CD4-positive, CD25-positive, alpha-beta regulatory T cell (primary cell): ENCODE data around the gene AK4. TPM values are rescaled to one million over a fixed set of nuclear protein-coding genes. Genes with fewer than 3 reads are reported as not detected.

ENCODE experiments used
- ATAC-seq, 2 donors: fragments of 150-1000 bp; cut with Tn5 transposase; one replicate each; pipeline ENCODE4 v1.10.0; 2021; ENCODE audit warnings: low read depth in 2 of 2, moderate number of reproducible peaks in 2 of 2, moderate library complexity in 1 of 2
- DNase-seq, 3 donors: peaks; one replicate each; pipeline versions ENCODE4 v3.0.0 to v3.0.0-alpha.2; 2012 to 2022; ENCODE audit warnings: mixed read lengths in 1 of 3
- H3K27ac ChIP-seq: one replicate; pipeline ENCODE4 v1.7.0; 2013; ENCODE audit warnings: mild to moderate bottlenecking, low read length; ENCODE audit not compliant: insufficient read depth, poor library complexity, severe bottlenecking
- H3K27me3 ChIP-seq: one replicate; pipeline ENCODE4 v1.7.0; 2013; ENCODE audit warnings: low read length; ENCODE audit not compliant: control insufficient read depth, insufficient read depth
- H3K36me3 ChIP-seq: one replicate; pipeline ENCODE4 v1.7.0; 2013; ENCODE audit warnings: mild to moderate bottlenecking, low read length, moderate library complexity; ENCODE audit not compliant: control insufficient read depth, insufficient read depth
- H3K4me1 ChIP-seq: 2 replicates; pipeline ENCODE4 v1.7.0; 2013; ENCODE audit warnings: mild to moderate bottlenecking, low read length; ENCODE audit not compliant: insufficient read depth, control insufficient read depth, poor library complexity, severe bottlenecking
- H3K4me3 ChIP-seq: one replicate; pipeline ENCODE4 v1.7.0; 2013; ENCODE audit warnings: low read depth, mild to moderate bottlenecking, low read length, moderate library complexity
- H3K9me3 ChIP-seq, 2 experiments: 1 replicate in 1 of 2; 2 replicates in 1 of 2; pipeline ENCODE4 v1.7.0; 2013; ENCODE audit warnings: low read length in 2 of 2, mild to moderate bottlenecking in 1 of 2, moderate library complexity in 1 of 2; ENCODE audit not compliant: control insufficient read depth in 2 of 2
- H3K27ac Mint-ChIP-seq, 3 donors: one replicate each; pipeline ENCODE4 v1.8.0; 2020 to 2022; ENCODE audit warnings: mild to moderate bottlenecking in 3 of 3, mixed read lengths in 3 of 3, moderate library complexity in 2 of 3
- H3K27me3 Mint-ChIP-seq: one replicate; pipeline ENCODE4 v1.8.0; 2022; ENCODE audit warnings: mild to moderate bottlenecking, mixed read lengths
- H3K36me3 Mint-ChIP-seq: one replicate; pipeline ENCODE4 v1.8.0; 2020; ENCODE audit warnings: mixed read lengths
- H3K4me1 Mint-ChIP-seq, 4 donors: one replicate each; pipeline ENCODE4 v1.8.0; 2020 to 2022; ENCODE audit warnings: mixed read lengths in 4 of 4, mild to moderate bottlenecking in 1 of 4
- H3K4me3 Mint-ChIP-seq, 4 donors: one replicate each; pipeline ENCODE4 v1.8.0; 2020 to 2022; ENCODE audit warnings: mild to moderate bottlenecking in 4 of 4, mixed read lengths in 4 of 4, moderate library complexity in 3 of 4
- H3K9me3 Mint-ChIP-seq, 7 donors: one replicate each; pipeline ENCODE4 v1.8.0; 2020 to 2022; ENCODE audit warnings: mixed read lengths in 7 of 7, mild to moderate bottlenecking in 3 of 7, moderate library complexity in 2 of 7
- polyA plus RNA-seq, 4 donors: library from polyadenylated mRNA; unstranded; fragments of 300-500 nt; fragmentation: Illumina TruSeq; gene quantifications; one replicate each; pipeline ENCODE4 v1.2.3, GENCODE V29; 2021
- total RNA-seq: library from RNA; stranded (reverse); gene quantifications from one replicate; pipeline ENCODE4 v1.2.3, GENCODE V29; 2022

AK4 gene
- total and polyA plus RNA-seq, 5 donors from 2014 or later, result 0.08 to 0.56 (median 0.26) TPM; not detected in 1

DNA sequence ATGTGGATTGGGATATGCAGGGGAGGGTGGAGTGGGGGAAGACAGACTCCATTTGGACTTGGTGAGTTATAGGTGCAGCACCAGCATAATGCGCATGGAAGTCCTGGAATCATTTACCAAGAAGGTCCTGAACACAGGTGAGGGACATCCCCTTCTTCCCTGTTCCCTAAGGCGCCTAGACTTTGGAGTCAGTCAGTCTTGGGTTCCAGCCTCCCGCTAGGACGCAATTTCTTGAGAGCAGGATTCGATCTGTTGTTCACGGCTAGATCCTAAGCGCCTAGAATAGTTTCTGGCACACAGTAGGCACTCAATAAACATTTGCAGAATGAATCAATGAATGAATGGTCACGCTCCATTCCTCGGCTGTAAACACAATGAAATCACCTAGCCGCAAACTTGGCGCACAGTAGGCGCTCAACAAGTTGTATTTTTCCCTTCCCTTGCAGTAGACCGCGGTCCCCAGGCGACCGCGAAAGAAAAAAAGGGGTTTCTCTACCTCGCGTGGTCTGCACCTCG is 1.0 kb upstream of the AK4 start:
- Histone ChIP-seq H3K27ac (no peak overlapping the region), H3K9me3 (no peaks in the 10 kb centered on the region), H3K4me3 (no peak overlapping the region), H3K36me3 (no peaks in the 10 kb centered on the region), H3K27me3 (peaks cover 25% of the 10 kb centered on the region), H3K4me1 (peaks cover 24% of the 10 kb centered on the region)
- Mint-ChIP-seq H3K27me3 (peaks cover 64% of the 10 kb centered on the region), H3K4me3 (peak overlapping the region; percentile 5 to 88 (median 74)), H3K36me3 (no peaks in the 10 kb centered on the region), H3K27ac (no peak overlapping the region), H3K4me1 (peaks cover 0 to 19% (median 9%) of the 10 kb centered on the region in 4 donors), H3K9me3 (peaks cover 0 to 2% (median 0%) of the 10 kb centered on the region in 7 donors)
- ATAC-seq (no peak), DNase-seq (no peak)

DNA sequence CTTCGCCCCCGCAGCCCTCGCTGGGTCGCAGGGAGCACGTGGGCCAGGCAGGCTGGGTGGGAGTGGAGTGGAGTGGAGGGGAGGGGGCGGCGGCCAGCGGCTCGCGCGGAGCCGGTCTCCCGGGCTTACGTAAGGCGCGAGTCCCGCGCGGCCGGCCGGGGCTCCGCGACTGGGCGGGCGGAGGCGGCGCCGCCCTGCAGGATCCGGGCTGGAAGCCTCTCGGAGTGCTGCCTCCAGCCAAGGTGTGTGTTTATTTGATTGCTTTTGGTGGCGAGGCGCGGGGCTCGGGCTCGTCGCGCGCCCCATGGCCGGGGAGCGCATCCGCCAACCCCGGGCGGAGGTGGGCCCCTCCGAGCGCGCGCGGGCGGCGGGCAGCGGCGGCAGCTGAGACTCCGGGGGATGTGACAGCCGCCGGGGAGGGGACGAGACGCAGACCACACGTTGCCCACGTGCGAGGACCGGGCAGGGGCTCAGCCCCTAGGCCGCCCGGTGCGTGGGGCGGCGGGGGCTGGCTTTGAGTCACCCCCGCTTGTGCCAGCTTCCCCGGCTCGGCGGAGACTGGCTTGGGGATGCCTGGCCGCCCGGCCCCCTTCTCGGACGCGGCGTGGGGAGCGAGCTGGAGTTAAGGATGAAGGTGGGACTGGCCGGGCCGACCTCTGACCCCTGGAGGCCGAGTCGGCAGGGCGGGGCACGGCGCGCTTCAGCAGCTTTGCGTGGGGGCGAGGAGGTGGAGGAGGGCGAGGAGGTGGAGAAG is 402 bp upstream of the AK4 start:
- H3K27me3 Mint-ChIP-seq, result peaks cover 61% of the 10 kb centered on the region
- H3K27me3 ChIP-seq, result peaks cover 25% of the 10 kb centered on the region
- H3K9me3 ChIP-seq, result no peaks in the 10 kb centered on the region
- H3K4me3 ChIP-seq, result no peak overlapping the region
- H3K27ac Mint-ChIP-seq, result no peak overlapping the region
- H3K4me3 Mint-ChIP-seq, result peak overlapping the region; percentile 5 to 88 (median 74)
- H3K4me1 ChIP-seq, result peaks cover 24% of the 10 kb centered on the region
- H3K4me1 Mint-ChIP-seq, result peaks cover 0 to 19% (median 9%) of the 10 kb centered on the region in 4 donors
- peak in 2 of 3 donors; percentile 9 to 29 for DNase-seq
- ATAC-seq, result peak in 1 of 2 donors; percentile 13
- H3K27ac ChIP-seq, result no peak overlapping the region
- H3K36me3 Mint-ChIP-seq, result no peaks in the 10 kb centered on the region
- H3K36me3 ChIP-seq, result no peaks in the 10 kb centered on the region
- peaks cover 0 to 2% (median 0%) of the 10 kb centered on the region in 7 donors for H3K9me3 Mint-ChIP-seq

DNA sequence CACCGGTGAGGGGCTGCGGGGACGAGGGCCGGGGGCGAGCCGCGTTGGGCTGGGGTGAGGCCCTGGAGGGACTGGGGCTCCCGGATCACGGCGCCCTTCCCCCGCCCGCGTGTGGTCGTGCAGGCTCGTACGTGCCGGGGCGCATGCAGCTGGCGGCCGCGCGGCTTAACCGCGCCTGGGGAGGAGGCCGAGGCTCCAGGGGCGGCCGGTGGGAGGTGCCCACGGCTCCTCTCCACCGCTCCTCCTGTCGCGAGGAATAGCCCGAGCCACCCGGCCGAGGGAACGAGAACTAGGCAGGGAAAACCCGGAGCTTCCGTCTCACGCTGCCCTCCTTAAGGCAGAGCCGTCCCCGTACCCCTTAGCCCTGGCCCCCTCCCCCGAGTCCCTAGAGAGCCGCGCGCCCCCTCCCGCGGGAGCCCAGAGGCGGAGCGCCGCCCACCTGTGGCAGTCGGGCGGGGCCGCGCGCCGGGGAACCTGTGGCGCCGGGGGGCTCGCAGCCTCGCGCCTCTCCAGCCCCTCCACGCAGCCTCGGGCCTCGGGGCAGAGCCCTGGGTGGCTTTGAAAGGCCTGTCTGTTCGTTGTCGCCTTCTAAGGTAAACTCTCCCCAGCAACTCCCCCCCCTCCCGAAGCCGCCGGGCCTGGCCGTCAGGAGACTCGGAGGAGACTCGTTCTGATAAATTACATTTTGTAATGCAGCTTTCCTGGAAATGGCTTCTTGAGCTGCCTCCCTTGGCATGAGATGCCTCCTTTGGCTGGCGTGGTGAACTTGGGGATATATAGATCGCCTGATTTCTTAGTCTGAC is 746 bp downstream of the AK4 start:
- Mint-ChIP-seq H3K36me3 (no peaks in the 10 kb centered on the region), H3K4me3 (peak overlapping the region; percentile 36 to 87 (median 73)), H3K27me3 (peaks cover 55% of the 10 kb centered on the region), H3K9me3 (peaks cover 0 to 2% (median 0%) of the 10 kb centered on the region in 7 donors), H3K27ac (no peak overlapping the region), H3K4me1 (peaks cover 0 to 19% (median 9%) of the 10 kb centered on the region in 4 donors)
- H3K36me3 ChIP-seq, result no peaks in the 10 kb centered on the region
- H3K27me3 ChIP-seq, result peaks cover 25% of the 10 kb centered on the region
- H3K27ac ChIP-seq, result no peak overlapping the region
- H3K4me1 ChIP-seq, result peaks cover 24% of the 10 kb centered on the region
- H3K9me3 ChIP-seq, result no peaks in the 10 kb centered on the region
- peak overlapping the region; percentile 35 for H3K4me3 ChIP-seq
- DNase-seq, result peak in 1 of 3 donors; percentile 17
- peak in 1 of 2 donors; percentile 19 for ATAC-seq

DNA sequence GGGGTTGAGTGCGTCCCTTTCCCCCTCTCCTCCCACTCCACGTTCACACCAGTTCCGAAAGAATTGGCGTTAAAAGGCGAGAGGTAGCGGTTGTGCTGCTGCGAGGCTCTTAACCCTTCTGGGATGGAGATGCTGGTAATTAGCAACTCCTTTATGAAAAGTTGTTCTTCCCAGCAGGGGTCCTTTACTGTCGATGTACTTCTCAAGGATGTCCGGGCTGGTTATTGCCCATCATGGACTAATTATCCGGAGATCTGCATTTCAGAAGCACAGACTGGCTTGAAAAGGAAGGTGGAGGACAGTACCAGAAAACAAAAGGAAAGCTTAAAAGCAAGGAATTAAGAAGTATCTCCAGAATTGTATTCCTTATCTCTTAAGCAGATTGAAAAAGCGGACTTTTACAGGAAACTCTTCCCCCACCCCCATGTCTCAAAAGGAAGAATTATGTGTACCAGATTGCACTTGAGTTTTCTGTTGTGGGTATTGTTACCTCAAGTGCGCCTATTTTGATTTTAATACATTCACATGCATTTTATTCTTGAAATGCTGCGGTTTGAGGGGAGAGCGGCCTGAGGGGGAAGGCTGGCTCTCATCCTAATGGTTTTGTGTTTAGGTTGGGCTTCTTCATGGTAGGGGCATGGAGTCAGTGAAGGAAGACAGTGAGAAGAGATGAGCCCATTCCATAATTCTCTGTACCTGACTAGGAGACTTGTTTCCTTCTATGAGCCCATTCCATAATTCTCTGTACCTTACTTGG is 1.5 kb downstream of the AK4 start:
- Mint-ChIP-seq H3K27me3 (peaks cover 57% of the 10 kb centered on the region), H3K36me3 (no peaks in the 10 kb centered on the region), H3K4me1 (peaks cover 0 to 19% (median 9%) of the 10 kb centered on the region in 4 donors), H3K9me3 (peaks cover 0 to 2% (median 0%) of the 10 kb centered on the region in 7 donors), H3K27ac (no peak overlapping the region), H3K4me3 (peak overlapping the region; percentile 36 to 87 (median 73))
- Histone ChIP-seq H3K27ac (no peak overlapping the region), H3K4me1 (peaks cover 24% of the 10 kb centered on the region), H3K27me3 (peaks cover 22% of the 10 kb centered on the region), H3K4me3 (peak overlapping the region; percentile 35), H3K9me3 (no peaks in the 10 kb centered on the region), H3K36me3 (no peaks in the 10 kb centered on the region)
- DNase-seq (peak in 1 of 3 donors; percentile 4), ATAC-seq (no peak)

DNA sequence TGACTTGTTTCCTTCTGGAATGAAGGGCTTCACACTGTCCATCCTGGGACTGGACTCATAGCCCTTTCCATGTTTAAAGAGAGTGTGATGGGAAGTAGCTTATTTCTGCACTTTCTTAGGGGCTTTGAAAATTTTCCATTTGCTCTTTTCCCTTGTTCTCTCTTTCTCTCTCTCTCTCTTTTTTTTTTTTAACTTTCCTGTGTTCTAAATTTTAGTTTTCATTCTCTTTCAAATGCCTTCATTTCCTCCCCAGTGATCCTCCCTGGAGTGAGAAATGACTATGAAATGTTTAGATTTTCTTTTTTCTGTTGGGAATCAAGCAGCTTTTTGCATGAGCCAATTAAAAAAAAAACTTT is 2.1 kb downstream of the AK4 start:
- Mint-ChIP-seq H3K4me1 (peaks cover 0 to 19% (median 9%) of the 10 kb centered on the region in 4 donors), H3K9me3 (peaks cover 0 to 2% (median 0%) of the 10 kb centered on the region in 7 donors), H3K27me3 (peaks cover 57% of the 10 kb centered on the region), H3K27ac (no peak overlapping the region), H3K36me3 (no peaks in the 10 kb centered on the region), H3K4me3 (peak overlapping the region in 2 of 4 donors; percentile 41 to 87)
- Histone ChIP-seq H3K27me3 (peaks cover 20% of the 10 kb centered on the region), H3K4me1 (peaks cover 24% of the 10 kb centered on the region), H3K9me3 (no peaks in the 10 kb centered on the region), H3K27ac (no peak overlapping the region), H3K4me3 (no peak overlapping the region), H3K36me3 (no peaks in the 10 kb centered on the region)
- ATAC-seq (no peak), DNase-seq (no peak)

DNA sequence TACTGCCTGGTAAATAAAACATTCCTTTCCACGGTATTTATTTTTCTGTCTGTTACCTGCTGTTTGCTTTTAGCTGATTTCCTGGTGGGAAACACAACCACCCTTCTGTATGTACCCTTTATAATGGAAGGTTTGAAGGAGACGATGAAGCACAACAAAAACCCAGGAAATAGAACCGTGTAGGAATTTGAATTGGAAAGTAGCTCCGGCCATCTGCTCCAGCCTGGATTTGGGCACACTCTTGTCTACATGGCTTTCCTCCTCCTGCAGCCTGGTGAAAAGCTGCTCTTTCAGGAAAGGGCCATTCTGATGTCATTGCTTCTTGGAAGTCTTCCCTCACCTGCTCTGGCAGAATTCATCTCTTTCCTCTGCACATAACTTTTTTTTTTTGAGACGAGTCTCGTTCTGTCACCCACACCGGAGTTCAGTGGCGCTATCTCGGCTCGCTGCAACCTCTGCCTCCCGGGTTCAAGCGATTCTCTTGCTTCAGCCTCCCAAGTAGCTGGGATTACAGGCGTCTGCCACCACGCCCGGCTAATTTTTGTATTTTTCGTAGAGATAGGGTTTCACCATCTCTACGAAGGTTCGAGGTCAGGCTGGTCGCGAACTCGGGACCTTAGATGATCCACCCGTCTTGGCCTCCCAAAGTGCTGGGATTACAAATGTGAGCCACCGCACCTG is 2.7 kb downstream of the AK4 start:
- no peaks in the 10 kb centered on the region for H3K9me3 ChIP-seq
- Mint-ChIP-seq H3K4me3 (peak overlapping the region in 2 of 4 donors; percentile 27 to 41), H3K4me1 (peaks cover 0 to 19% (median 9%) of the 10 kb centered on the region in 4 donors)

DNA sequence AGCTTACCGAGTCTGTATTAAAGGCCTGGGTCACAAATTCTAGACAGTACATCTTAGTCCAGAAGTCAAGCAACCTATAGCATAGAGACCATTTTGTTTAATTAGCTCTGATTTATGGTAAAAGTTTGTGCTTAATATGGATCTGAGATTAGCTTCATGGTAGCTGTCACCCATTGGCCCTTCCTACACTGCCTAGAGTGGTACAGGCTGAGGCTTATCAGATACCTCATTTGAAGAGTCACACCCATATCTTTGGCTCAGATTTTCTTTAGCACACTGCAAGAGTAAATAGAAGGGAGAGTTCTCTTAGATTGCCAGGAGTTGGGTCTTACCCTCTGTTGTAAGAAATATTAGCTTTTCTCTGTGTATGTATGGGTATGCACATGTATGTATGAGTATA is 3.6 kb downstream of the AK4 start:
- ATAC-seq (no peak), DNase-seq (no peak)
- Histone ChIP-seq H3K9me3 (no peaks in the 10 kb centered on the region), H3K27me3 (peaks cover 16% of the 10 kb centered on the region), H3K27ac (no peak overlapping the region), H3K4me1 (peaks cover 24% of the 10 kb centered on the region), H3K36me3 (no peaks in the 10 kb centered on the region), H3K4me3 (no peak overlapping the region)
- Mint-ChIP-seq H3K27ac (no peak overlapping the region), H3K9me3 (peaks cover 0 to 2% (median 0%) of the 10 kb centered on the region in 7 donors), H3K36me3 (no peaks in the 10 kb centered on the region), H3K4me1 (peaks cover 0 to 16% (median 7%) of the 10 kb centered on the region in 4 donors), H3K27me3 (peaks cover 43% of the 10 kb centered on the region), H3K4me3 (no peak overlapping the region)

More for the DNA sequence above, 2.7 kb downstream of the AK4 start:
- Histone ChIP-seq H3K4me3 (no peak overlapping the region), H3K27me3 (peaks cover 18% of the 10 kb centered on the region), H3K36me3 (no peaks in the 10 kb centered on the region), H3K27ac (no peak overlapping the region), H3K4me1 (peaks cover 24% of the 10 kb centered on the region)
- DNase-seq (no peak), ATAC-seq (no peak)
- no peaks in the 10 kb centered on the region for H3K36me3 Mint-ChIP-seq
- peaks cover 52% of the 10 kb centered on the region for H3K27me3 Mint-ChIP-seq
- H3K27ac Mint-ChIP-seq, result no peak overlapping the region
- peaks cover 0 to 2% (median 0%) of the 10 kb centered on the region in 7 donors for H3K9me3 Mint-ChIP-seq
